ENCODE results near the gene NKAIN1.

Gene NKAIN1

GRCh38 chr1:31228986-31229385, 10.7 kb downstream of the NKAIN1 start:
- Histone ChIP-seq H3K4me3 (IDR thresholded peaks at IDR 0.05; ENCODE audit: insufficient read depth, low read depth, low read length) (no peak overlapping the region), H3K4me1 (ENCODE audit: low read depth, poor library complexity, severe bottlenecking) (no peaks in the 10 kb centered on the region), H3K4me2 (no peak overlapping the region)

GRCh38 chr1:31227891-31228568, 11.7 kb downstream of the NKAIN1 start:
- no peak overlapping the region for H3K27ac ChIP-seq
- H3K27me3 ChIP-seq (ENCODE audit: insufficient read depth, low read depth) = no peaks in the 10 kb centered on the region
- H2AFZ ChIP-seq (ENCODE audit: low read depth) = no peak overlapping the region
- no peaks in the 10 kb centered on the region for H3K36me3 ChIP-seq (ENCODE audit: insufficient read depth)
- TF ChIP-seq, protein P1, sequence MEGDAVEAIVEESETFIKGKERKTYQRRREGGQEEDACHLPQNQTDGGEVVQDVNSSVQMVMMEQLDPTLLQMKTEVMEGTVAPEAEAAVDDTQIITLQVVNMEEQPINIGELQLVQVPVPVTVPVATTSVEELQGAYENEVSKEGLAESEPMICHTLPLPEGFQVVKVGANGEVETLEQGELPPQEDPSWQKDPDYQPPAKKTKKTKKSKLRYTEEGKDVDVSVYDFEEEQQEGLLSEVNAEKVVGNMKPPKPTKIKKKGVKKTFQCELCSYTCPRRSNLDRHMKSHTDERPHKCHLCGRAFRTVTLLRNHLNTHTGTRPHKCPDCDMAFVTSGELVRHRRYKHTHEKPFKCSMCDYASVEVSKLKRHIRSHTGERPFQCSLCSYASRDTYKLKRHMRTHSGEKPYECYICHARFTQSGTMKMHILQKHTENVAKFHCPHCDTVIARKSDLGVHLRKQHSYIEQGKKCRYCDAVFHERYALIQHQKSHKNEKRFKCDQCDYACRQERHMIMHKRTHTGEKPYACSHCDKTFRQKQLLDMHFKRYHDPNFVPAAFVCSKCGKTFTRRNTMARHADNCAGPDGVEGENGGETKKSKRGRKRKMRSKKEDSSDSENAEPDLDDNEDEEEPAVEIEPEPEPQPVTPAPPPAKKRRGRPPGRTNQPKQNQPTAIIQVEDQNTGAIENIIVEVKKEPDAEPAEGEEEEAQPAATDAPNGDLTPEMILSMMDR (conservative IDR thresholded peaks at IDR 0.05; ENCODE audit: low read depth, low read length) = no peak
- no peaks in the 10 kb centered on the region for H3K4me1 ChIP-seq (ENCODE audit: low read depth, poor library complexity, severe bottlenecking)
- H4K20me1 ChIP-seq (ENCODE audit: insufficient read depth) = no peaks in the 10 kb centered on the region
- no peak overlapping the region for H3K9ac ChIP-seq
- no peak overlapping the region for H3K4me3 ChIP-seq (IDR thresholded peaks at IDR 0.05; ENCODE audit: insufficient read depth, low read depth, low read length)
- H3K4me2 ChIP-seq = no peak overlapping the region
- H3K79me2 ChIP-seq (ENCODE audit: insufficient read depth, low read depth) = no peaks in the 10 kb centered on the region

More at GRCh38 chr1:31228986-31229385, 10.7 kb downstream of the NKAIN1 start:
- no peaks in the 10 kb centered on the region for H3K36me3 ChIP-seq (ENCODE audit: insufficient read depth)
- H3K27me3 ChIP-seq (ENCODE audit: insufficient read depth, low read depth) = no peaks in the 10 kb centered on the region
- no peak overlapping the region for H3K27ac ChIP-seq
- TF ChIP-seq, protein P1 (conservative IDR thresholded peaks at IDR 0.05; ENCODE audit: low read depth, low read length) = no peak
- H4K20me1 ChIP-seq (ENCODE audit: insufficient read depth) = no peaks in the 10 kb centered on the region
- H3K9ac ChIP-seq = no peak overlapping the region
- H2AFZ ChIP-seq (ENCODE audit: low read depth) = no peak overlapping the region
- H3K79me2 ChIP-seq (ENCODE audit: insufficient read depth, low read depth) = no peaks in the 10 kb centered on the region

DNA sequence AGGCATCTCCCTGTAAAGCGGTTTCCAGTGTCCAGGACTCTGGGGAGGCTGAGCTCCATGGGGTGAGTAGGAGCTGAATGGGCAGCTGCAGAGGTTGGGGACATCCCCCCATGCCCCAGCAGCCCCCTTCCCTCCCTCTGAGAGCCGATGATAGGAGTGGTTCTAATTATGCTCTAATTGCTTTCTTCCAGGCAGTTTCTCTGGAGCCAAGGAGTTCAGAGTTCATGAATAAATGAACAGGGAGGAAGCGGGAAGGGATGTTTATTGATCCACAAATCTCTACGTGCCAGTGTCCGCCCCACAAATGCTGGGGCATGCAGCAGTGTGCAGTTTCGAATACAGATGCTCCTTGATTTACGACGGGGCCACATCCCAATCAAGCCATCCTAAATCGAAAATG, 15.6 kb downstream of the NKAIN1 start:
- Histone ChIP-seq H4K20me1 (ENCODE audit: insufficient read depth) (no peaks in the 10 kb centered on the region), H3K4me3 (IDR thresholded peaks at IDR 0.05; ENCODE audit: insufficient read depth, low read depth, low read length) (no peak overlapping the region), H3K27ac (no peak overlapping the region), H3K79me2 (ENCODE audit: insufficient read depth, low read depth) (no peaks in the 10 kb centered on the region), H2AFZ (ENCODE audit: low read depth) (no peak overlapping the region), H3K4me2 (no peak overlapping the region), H3K27me3 (ENCODE audit: insufficient read depth, low read depth) (no peaks in the 10 kb centered on the region), H3K9ac (no peak overlapping the region), H3K4me1 (ENCODE audit: low read depth, poor library complexity, severe bottlenecking) (no peaks in the 10 kb centered on the region), H3K36me3 (ENCODE audit: insufficient read depth) (no peaks in the 10 kb centered on the region)
- TF ChIP-seq, protein P1 (conservative IDR thresholded peaks at IDR 0.05; ENCODE audit: low read depth, low read length) = no peak

- Histone ChIP-seq H3K27me3 (ENCODE audit: insufficient read depth, low read depth) (no peaks in the 10 kb centered on the region), H4K20me1 (ENCODE audit: insufficient read depth) (no peaks in the 10 kb centered on the region), H2AFZ (ENCODE audit: low read depth) (no peak overlapping the region), H3K27ac (no peak overlapping the region), H3K79me2 (ENCODE audit: insufficient read depth, low read depth) (no peaks in the 10 kb centered on the region), H3K36me3 (ENCODE audit: insufficient read depth) (no peaks in the 10 kb centered on the region), H3K9ac (no peak overlapping the region), H3K4me1 (ENCODE audit: low read depth, poor library complexity, severe bottlenecking) (no peaks in the 10 kb centered on the region), H3K4me3 (IDR thresholded peaks at IDR 0.05; ENCODE audit: insufficient read depth, low read depth, low read length) (no peak overlapping the region), H3K4me2 (no peak overlapping the region)
- TF ChIP-seq, protein P1 (conservative IDR thresholded peaks at IDR 0.05; ENCODE audit: low read depth, low read length) = no peak
Observed at GRCh38 chr1:31222176-31222575, 17.5 kb downstream of the NKAIN1 start.
